ENCODE measurements around the gene FTSJ3.

- TF ChIP-seq GATA2 (IDR thresholded peaks at IDR 0.05; ENCODE audit: low read depth, low read length): no peak
- no peak for TF ChIP-seq GATA3 (IDR thresholded peaks at IDR 0.05; ENCODE audit: low read depth, low read length)
Measured at GRCh38 chr17:63790057-63790456, 37.4 kb downstream of the FTSJ3 start.
